22Rv1 (cell line): Measurements from ENCODE around the gene CCDC146.
"Not testable (repeated sequence)": the region's sequence is repeated elsewhere in the genome, so short reads cannot be mapped to it uniquely, and the experiment has no call there.

ENCODE experiments used
- CTCF ChIP-seq: fragments of 450-650 bp; IDR thresholded peaks from 2 replicates; pipeline ENCODE4 v1.5.1; 2017; ENCODE audit warnings: mild to moderate bottlenecking
- ZFX ChIP-seq: fragments of 450-650 bp; IDR thresholded peaks from 2 replicates; pipeline ENCODE4 v1.6.1; 2017; ENCODE audit warnings: antibody characterized with exemption, borderline replicate concordance

GRCh38 chr7:77125486-77125885, 3.1 kb downstream of the CCDC146 start:
- not testable (repeated sequence) for TF ChIP-seq CTCF, ZFX
